ENCODE measurements around the gene POLR3GL.
"Not testable (repeated sequence)": the region's sequence is repeated elsewhere in the genome, so short reads cannot be mapped to it uniquely, and the experiment has no call there.

The POLR3GL gene

GRCh38 chr1:146020058-146021049, 55.9 kb downstream of the POLR3GL start:
- DNase-seq (ENCODE audit: low spot score): no peak

DNA sequence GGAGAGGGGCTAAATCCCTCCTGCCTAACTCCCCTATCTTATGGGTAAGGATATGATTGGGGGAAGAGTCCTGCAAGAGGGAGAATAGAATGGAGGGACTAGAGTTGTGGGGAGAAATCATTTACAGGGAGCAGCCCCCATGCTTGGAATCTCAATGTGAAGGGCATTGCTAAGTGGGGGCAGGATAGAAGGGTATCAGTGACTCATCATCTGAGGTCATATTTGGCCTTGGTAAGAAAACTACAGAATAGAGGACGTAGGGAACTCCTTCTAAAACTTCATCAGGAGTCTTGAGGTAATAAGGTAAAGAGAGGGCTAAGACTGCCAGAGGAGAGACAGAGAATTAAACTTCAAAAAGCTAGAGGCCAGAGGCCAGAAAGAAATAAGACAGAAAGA, 56.6 kb downstream of the POLR3GL start:
- DNase-seq (ENCODE audit: low spot score): no peak

DNA sequence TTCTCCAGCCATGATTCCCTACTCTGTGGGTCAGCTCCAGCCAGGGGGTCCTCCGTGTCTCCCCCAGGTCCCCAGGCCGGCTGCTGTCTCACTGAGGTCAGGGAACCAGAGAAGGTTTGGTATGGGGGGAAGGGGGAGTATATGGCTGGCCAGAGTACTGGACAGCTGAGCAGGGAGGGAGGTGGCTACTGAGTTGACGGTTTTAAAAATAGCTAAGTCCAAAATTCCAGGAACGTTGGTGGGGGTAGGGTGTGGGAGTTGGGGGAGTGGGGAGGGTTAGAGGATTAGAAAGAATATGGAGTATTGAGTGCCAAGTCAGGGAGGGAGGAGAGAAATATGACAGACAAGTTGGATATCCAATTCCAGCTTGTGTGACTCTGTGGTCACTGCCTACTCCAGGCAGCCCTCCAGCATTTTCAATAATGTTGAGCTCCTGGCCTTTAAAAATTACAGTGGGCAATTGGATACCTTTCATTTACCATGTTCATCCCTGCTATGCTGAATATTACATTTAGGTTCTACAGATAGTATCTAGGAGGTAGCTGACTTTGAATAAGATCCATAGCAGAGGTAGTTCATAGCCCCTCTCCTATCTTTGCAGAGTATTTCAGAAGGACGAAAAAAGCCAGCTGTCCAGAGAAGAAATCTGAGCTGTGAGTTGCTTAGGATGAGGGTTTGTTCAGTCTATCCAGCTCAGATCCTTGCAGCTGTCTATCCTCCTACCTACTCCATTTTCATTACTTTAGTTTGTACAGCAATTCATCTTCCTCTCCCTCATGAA, 57.3 kb downstream of the POLR3GL start, which contains the start of gene HJV:
HJV (minus strand) TSS at position 114 of the 781 bp plus-strand sequence. CDS start 1,504 bp downstream, outside the sequence.
- no peak for DNase-seq (ENCODE audit: low spot score)

GRCh38 chr1:146022403-146023127, 58.1 kb downstream of the POLR3GL start:
- DNase-seq (ENCODE audit: low spot score): no peak

- DNase-seq (ENCODE audit: low spot score): not testable (repeated sequence)
These were observed 61.5 kb downstream of the POLR3GL start for GRCh38 chr1:146025787-146026495.

DNA sequence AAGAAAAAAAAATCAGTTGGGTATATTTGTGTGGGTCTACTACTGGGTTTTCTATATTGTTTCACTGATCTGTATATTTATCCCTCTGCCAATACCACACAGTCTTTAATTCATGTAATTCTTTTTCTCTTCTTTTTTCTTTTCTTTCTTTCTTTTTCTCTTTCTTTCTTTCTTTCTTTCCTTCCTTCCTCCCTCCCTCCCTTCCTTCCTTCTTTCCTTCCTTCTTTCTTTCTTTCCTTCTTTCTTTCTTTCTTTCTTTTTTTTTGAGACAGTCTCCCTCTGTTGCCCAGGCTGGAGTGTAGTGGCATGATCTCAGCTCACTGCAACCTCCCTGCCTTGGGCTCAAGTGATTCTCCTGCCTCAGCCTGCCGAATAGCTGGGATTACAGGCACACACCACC, 62.2 kb downstream of the POLR3GL start:
- not testable (repeated sequence) for DNase-seq (ENCODE audit: low spot score)
